ENCODE data around the gene MYLK4. TPM values are rescaled to one million over a fixed set of nuclear protein-coding genes. Genes with fewer than 3 reads are reported as not detected.

MYLK4 gene
- total and polyA plus RNA-seq, 9 donors = 0.24 to 0.83 (median 0.50) TPM

DNA sequence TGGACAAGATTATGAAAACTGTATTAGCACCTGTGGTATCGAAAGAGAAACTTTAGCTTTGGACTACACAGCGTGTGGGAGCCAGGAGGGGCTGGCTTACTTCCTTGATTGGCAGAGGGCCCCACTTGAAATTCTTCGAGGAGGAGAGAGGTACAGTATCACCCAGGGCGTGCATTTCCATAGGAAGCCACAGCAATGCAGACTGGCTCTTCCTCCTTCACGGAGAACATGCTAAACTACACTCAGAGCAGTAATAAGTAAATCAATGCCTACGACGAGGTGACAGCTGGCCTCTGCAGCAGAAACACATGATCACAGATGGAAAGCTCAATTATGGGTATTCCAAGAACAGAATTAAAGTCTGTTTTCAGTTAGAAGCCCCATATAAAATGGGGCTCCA is 44.2 kb downstream of the MYLK4 start:
- 64 to 82% (median 82%) methylated on average over 7 of the region's 7 CpGs for WGBS, 3 donors
- H3K27ac ChIP-seq = no peak overlapping the region
- H3K4me3 ChIP-seq = no peak overlapping the region
- H3K9me3 ChIP-seq = no peaks in the 10 kb centered on the region
- H3K36me3 ChIP-seq = no peaks in the 10 kb centered on the region
- intact Hi-C loops (cut with DNase I) = no loop called here
- TF ChIP-seq CTCF (IDR thresholded peaks at IDR 0.05) (no peak), EP300 (IDR thresholded peaks at IDR 0.05) (no peak), POLR2A (IDR thresholded peaks at IDR 0.05) (no peak)
- DNase-seq = no peak
- no peaks in the 10 kb centered on the region for H3K4me1 ChIP-seq (ENCODE audit: insufficient read depth)
- no peaks in the 10 kb centered on the region for H3K27me3 ChIP-seq

DNA sequence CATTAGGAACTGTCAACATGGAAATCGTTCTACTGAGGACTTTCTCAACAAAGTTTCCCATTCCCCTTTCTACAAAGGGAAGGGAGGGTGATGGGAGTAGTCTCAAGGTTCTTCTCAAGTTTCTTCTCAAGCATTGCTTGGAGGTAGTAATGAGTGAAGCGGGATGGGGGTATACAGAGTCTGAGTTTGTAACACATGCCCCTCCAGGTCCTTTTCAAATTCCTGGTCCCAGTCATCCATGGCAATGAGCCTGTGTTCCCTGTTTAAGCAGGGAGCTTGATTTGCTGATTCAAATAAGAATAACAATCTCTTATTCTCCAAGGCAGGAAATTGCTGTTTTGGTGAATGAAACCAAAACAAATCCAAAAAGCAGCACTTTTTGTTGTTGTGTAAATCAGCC is 45.5 kb downstream of the MYLK4 start:
- intact Hi-C loops (cut with DNase I) = no loop called here
- Histone ChIP-seq H3K27me3 (no peaks in the 10 kb centered on the region), H3K4me3 (no peak overlapping the region), H3K36me3 (no peaks in the 10 kb centered on the region), H3K4me1 (ENCODE audit: insufficient read depth) (no peaks in the 10 kb centered on the region), H3K27ac (no peak overlapping the region), H3K9me3 (no peaks in the 10 kb centered on the region)
- no peak for DNase-seq
- 53 to 67% (median 67%) methylated on average over 2 of the region's 2 CpGs for WGBS, 3 donors
- TF ChIP-seq EP300 (IDR thresholded peaks at IDR 0.05) (no peak), CTCF (IDR thresholded peaks at IDR 0.05) (no peak), POLR2A (IDR thresholded peaks at IDR 0.05) (no peak)

- Histone ChIP-seq H3K4me3 (no peak overlapping the region), H3K4me1 (ENCODE audit: insufficient read depth) (no peaks in the 10 kb centered on the region), H3K9me3 (no peaks in the 10 kb centered on the region), H3K36me3 (no peaks in the 10 kb centered on the region), H3K27me3 (no peaks in the 10 kb centered on the region), H3K27ac (no peak overlapping the region)
- DNase-seq = no peak
- TF ChIP-seq POLR2A (IDR thresholded peaks at IDR 0.05) = no peak
- no peak for TF ChIP-seq EP300 (IDR thresholded peaks at IDR 0.05)
- TF ChIP-seq CTCF (IDR thresholded peaks at IDR 0.05) = no peak
- intact Hi-C loops (cut with DNase I) = loop anchor here in 1 of 4 donors (5.0 kb wide), 1 partner anchor 1095 kb away; no protein-coding TSS in a partner anchor
- 86 to 89% (median 88%) methylated on average over 13 of the region's 13 CpGs for WGBS, 3 donors
Observed at GRCh38 chr6:2697291-2697690, 53.4 kb downstream of the MYLK4 start.

- H3K4me1 ChIP-seq (ENCODE audit: insufficient read depth) = no peaks in the 10 kb centered on the region
Observed at GRCh38 chr6:2695454-2696095, 55.1 kb downstream of the MYLK4 start.

More at GRCh38 chr6:2695454-2696095, 55.1 kb downstream of the MYLK4 start:
- Histone ChIP-seq H3K9me3 (no peaks in the 10 kb centered on the region), H3K36me3 (no peaks in the 10 kb centered on the region), H3K27ac (no peak overlapping the region), H3K27me3 (no peaks in the 10 kb centered on the region), H3K4me3 (no peak overlapping the region)
- intact Hi-C loops (cut with DNase I) = loop anchor here in 1 of 4 donors (5.0 kb wide), 1 partner anchor 1093 kb away; no protein-coding TSS in a partner anchor
- WGBS, 3 donors = 38 to 47% (median 41%) methylated on average over 5 of the region's 5 CpGs
- TF ChIP-seq CTCF (IDR thresholded peaks at IDR 0.05) = no peak
- no peak for TF ChIP-seq EP300 (IDR thresholded peaks at IDR 0.05)
- TF ChIP-seq POLR2A (IDR thresholded peaks at IDR 0.05) = no peak
- no peak for DNase-seq
